Suprapubic skin (tissue), 4 donors: ENCODE measurements around the gene GFPT2.

Experiments used
- CTCF ChIP-seq, 2 donors: fragments of 200-600 bp in 1 of 2; fragments of 450-650 bp in 1 of 2; sonication (generic) in 1 of 2; IDR thresholded peaks; one replicate each; pipeline ENCODE4 v1.5.1; 2016 to 2019; ENCODE audit warnings: antibody characterized with exemption in 2 of 2, mild to moderate bottlenecking in 1 of 2, moderate library complexity in 1 of 2
- EP300 ChIP-seq: sonication (generic); formaldehyde crosslinking; IDR thresholded peaks from one replicate; pipeline ENCODE4 v1.6.1; 2017; ENCODE audit warnings: antibody characterized with exemption
- POLR2A ChIP-seq, 2 donors: fragments of 450-650 bp; IDR thresholded peaks; one replicate each; pipeline ENCODE4 v1.6.1; 2017; ENCODE audit warnings: antibody characterized with exemption in 2 of 2, mild to moderate bottlenecking in 2 of 2, moderate library complexity in 2 of 2
- POLR2AphosphoS5 ChIP-seq, 3 donors: sonication (generic); formaldehyde crosslinking; IDR thresholded peaks; one replicate each; pipeline ENCODE4 v1.6.1; 2017; ENCODE audit warnings: antibody characterized with exemption in 3 of 3

- TF ChIP-seq CTCF (IDR thresholded peaks at IDR 0.05) (no peak), POLR2AphosphoS5 (IDR thresholded peaks at IDR 0.05) (no peak), POLR2A (IDR thresholded peaks at IDR 0.05) (no peak), EP300 (no peak)
Measured at GRCh38 chr5:180367300-180367699, 14.2 kb upstream of the GFPT2 start.
